WERI-Rb-1 (cell line): ENCODE results near the gene BORA.

Source experiments
- DNase-seq: peaks from one replicate; pipeline ENCODE4 v3.0.0-alpha.2; 2020
- H3K27ac ChIP-seq: fragments of 250-450 bp; sonication (Bioruptor Pico); 2 replicates; pipeline ENCODE4 v1.5.1; 2020; ENCODE audit warnings: mild to moderate bottlenecking, moderate library complexity
- H3K27me3 ChIP-seq: fragments of 250-450 bp; sonication (Bioruptor Pico); 2 replicates; pipeline ENCODE4 v1.5.1; 2021; ENCODE audit warnings: mild to moderate bottlenecking, low read depth, moderate library complexity; ENCODE audit not compliant: insufficient read depth, severe bottlenecking
- H3K36me3 ChIP-seq: fragments of 250-450 bp; sonication (Bioruptor Pico); 2 replicates; pipeline ENCODE4 v1.5.1; 2020; ENCODE audit warnings: mild to moderate bottlenecking, moderate library complexity
- H3K4me3 ChIP-seq: 2 replicates; pipeline ENCODE4 v1.5.1; 2011; ENCODE audit warnings: low read depth, mild to moderate bottlenecking, control low read depth, low read length
- H3K9me3 ChIP-seq: fragments of 250-450 bp; sonication (Bioruptor Pico); 2 replicates; pipeline ENCODE4 v1.5.1; 2021; ENCODE audit warnings: mild to moderate bottlenecking, moderate library complexity; ENCODE audit not compliant: severe bottlenecking
- CTCF ChIP-seq: IDR thresholded peaks from 2 replicates; pipeline ENCODE4 v1.5.1; 2011; ENCODE audit warnings: low read depth, mild to moderate bottlenecking, control low read depth, inconsistent platforms, low read length

The BORA gene

GRCh38 chr13:72798817-72799216 lies 71.1 kb downstream of the BORA start:
- Histone ChIP-seq H3K36me3 (peaks cover 29% of the 10 kb centered on the region), H3K4me3 (no peak overlapping the region), H3K27ac (no peak overlapping the region), H3K27me3 (no peaks in the 10 kb centered on the region), H3K9me3 (no peaks in the 10 kb centered on the region)
- TF ChIP-seq CTCF, result no peak
- DNase-seq, result no peak

GRCh38 chr13:72804301-72804700 lies 76.6 kb downstream of the BORA start:
- no peak overlapping the region for H3K4me3 ChIP-seq
- H3K36me3 ChIP-seq, result peaks cover 13% of the 10 kb centered on the region
- no peak overlapping the region for H3K27ac ChIP-seq

More at GRCh38 chr13:72804301-72804700, 76.6 kb downstream of the BORA start:
- Histone ChIP-seq H3K9me3 (no peaks in the 10 kb centered on the region), H3K27me3 (no peaks in the 10 kb centered on the region)
- no peak for TF ChIP-seq CTCF
- no peak for DNase-seq
